ENCODE results near the gene TMEM9. TPM values are rescaled to one million over a fixed set of nuclear protein-coding genes. Genes with fewer than 3 reads are reported as not detected.

Gene TMEM9
- total RNA-seq, 1 experiment from 2014 or later = 94.3 TPM

- DNase-seq (ENCODE audit: low read depth) = peak; percentile 76
Measured at GRCh38 chr1:201127755-201128455, 26.4 kb downstream of the TMEM9 start.

- peak; percentile 58 for DNase-seq (ENCODE audit: low read depth)
Measured at GRCh38 chr1:201126832-201127754, 27.2 kb downstream of the TMEM9 start, which contains the start of gene ASCL5. Gene ASCL5, minus strand, starts transcription at chr1:201127184. Its CDS starts 11,812 bp downstream, at chr1:201115372.

- no peak for DNase-seq (ENCODE audit: low read depth)
Measured at GRCh38 chr1:201126463-201126831, 27.8 kb downstream of the TMEM9 start.

- no peak for DNase-seq (ENCODE audit: low read depth)
Measured at GRCh38 chr1:201125800-201126199, 28.5 kb downstream of the TMEM9 start.

GRCh38 chr1:201125019-201125418 lies 29.3 kb downstream of the TMEM9 start:
- no peak for DNase-seq (ENCODE audit: low read depth)

- DNase-seq (ENCODE audit: low read depth) = no peak
Measured at GRCh38 chr1:201123866-201124265, 30.4 kb downstream of the TMEM9 start.

- no peak for DNase-seq (ENCODE audit: low read depth)
Measured at GRCh38 chr1:201122321-201122957, 31.8 kb downstream of the TMEM9 start.

GRCh38 chr1:201119206-201120197 lies 34.8 kb downstream of the TMEM9 start:
- DNase-seq (ENCODE audit: low read depth) = peak; percentile 70

GRCh38 chr1:201116091-201116490 lies 38.2 kb downstream of the TMEM9 start:
- no peak for DNase-seq (ENCODE audit: low read depth)

GRCh38 chr1:201115390-201115937 lies 38.8 kb downstream of the TMEM9 start:
- no peak for DNase-seq (ENCODE audit: low read depth)

GRCh38 chr1:201114245-201115131 lies 39.8 kb downstream of the TMEM9 start:
- peak; percentile 92 for DNase-seq (ENCODE audit: low read depth)

- no peak for DNase-seq (ENCODE audit: low read depth)
Measured at GRCh38 chr1:201113451-201114244, 40.6 kb downstream of the TMEM9 start.

- no peak for DNase-seq (ENCODE audit: low read depth)
Measured at GRCh38 chr1:201112926-201113325, 41.3 kb downstream of the TMEM9 start.

GRCh38 chr1:201112173-201112731 lies 42.0 kb downstream of the TMEM9 start, which contains the start of gene CACNA1S:
Gene CACNA1S, minus strand, starts transcription at chr1:201112426. Its CDS starts 87 bp downstream, at chr1:201112339.
- DNase-seq (ENCODE audit: low read depth) = no peak

GRCh38 chr1:201111672-201112071 lies 42.6 kb downstream of the TMEM9 start:
- no peak for DNase-seq (ENCODE audit: low read depth)

- no peak for DNase-seq (ENCODE audit: low read depth)
Measured at GRCh38 chr1:201111156-201111555, 43.1 kb downstream of the TMEM9 start.

GRCh38 chr1:201110616-201111015 lies 43.7 kb downstream of the TMEM9 start:
- DNase-seq (ENCODE audit: low read depth) = no peak

GRCh38 chr1:201110138-201110537 lies 44.1 kb downstream of the TMEM9 start:
- DNase-seq (ENCODE audit: low read depth) = no peak

All from Daoy (cell line).